ENCODE measurements around the gene DTWD2.

DNA sequence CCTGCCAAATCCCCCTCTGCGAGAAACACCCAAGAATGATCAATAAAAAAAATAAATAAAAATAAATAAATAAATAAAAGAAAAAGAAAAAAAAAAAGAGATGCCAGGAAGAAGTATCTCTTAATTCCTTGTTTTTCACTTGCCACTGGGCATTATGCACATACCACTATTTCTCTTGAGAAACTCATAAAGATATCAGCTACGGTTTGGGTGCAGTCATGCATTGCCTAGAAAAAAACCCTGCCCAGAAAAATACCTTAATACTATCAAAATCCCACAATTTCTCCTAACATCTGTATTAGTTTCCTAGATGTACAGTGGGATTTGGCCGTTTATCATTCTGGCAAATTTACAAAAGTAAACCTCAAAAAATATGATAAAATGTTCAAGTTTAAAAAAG lies 22.5 kb downstream of the DTWD2 start:
- TF ChIP-seq POLR2AphosphoS5 (IDR thresholded peaks at IDR 0.05): no peak
- no peak for TF ChIP-seq EP300 (IDR thresholded peaks at IDR 0.05)
- TF ChIP-seq CTCF (IDR thresholded peaks at IDR 0.05): no peak

Data from esophagus muscularis mucosa (tissue), 4 donors.